DND-41 (cell line): Measurements from ENCODE around the gene SLC35E2B.

Source experiments
- CTCF ChIP-seq: IDR thresholded peaks from 2 replicates; pipeline ENCODE4 v1.5.1; 2012; ENCODE audit warnings: borderline replicate concordance, low read length, moderate library complexity, mild to moderate bottlenecking; ENCODE audit not compliant: poor library complexity, severe bottlenecking; ENCODE audit errors: extremely low read depth
- EZH2 ChIP-seq: IDR thresholded peaks from 3 replicates; pipeline ENCODE4 v1.6.1; 2012; ENCODE audit warnings: borderline replicate concordance, low read depth, mild to moderate bottlenecking, moderate library complexity, low read length, inconsistent platforms; ENCODE audit not compliant: severe bottlenecking

- no peak for TF ChIP-seq CTCF
- no peak for TF ChIP-seq EZH2
Measured at GRCh38 chr1:1622788-1623094, 69.9 kb downstream of the SLC35E2B start.
